ENCODE measurements around the gene DCAF8L2. TPM values are rescaled to one million over a fixed set of nuclear protein-coding genes. Genes with fewer than 3 reads are reported as not detected.
"Not testable (repeated sequence)": the region's sequence is repeated elsewhere in the genome, so short reads cannot be mapped to it uniquely, and the experiment has no call there.

Gene DCAF8L2
- total RNA-seq, 1 experiment from 2014 or later, result not detected

DNA sequence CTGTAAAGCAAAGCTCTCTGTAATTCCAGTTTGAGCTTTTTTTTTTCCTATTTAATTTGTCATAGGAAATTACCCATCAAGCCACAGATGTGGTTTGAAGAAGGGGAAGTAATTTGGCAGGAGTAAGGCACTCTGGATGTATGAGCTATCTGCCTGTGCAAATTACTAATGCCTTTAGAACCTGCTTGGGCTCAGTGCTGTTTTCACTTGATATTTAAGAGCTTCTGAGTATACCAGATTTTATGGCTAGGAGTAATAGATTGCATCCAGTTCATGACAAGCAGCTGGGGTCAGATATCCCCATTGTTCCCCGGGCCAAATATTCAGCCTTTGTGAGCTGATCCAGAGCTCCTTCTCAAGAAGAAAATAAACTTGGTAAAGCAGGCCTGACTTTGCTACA is 89.1 kb downstream of the DCAF8L2 start:
- peak; percentile 31 for DNase-seq (ENCODE audit: low spot score)

DNA sequence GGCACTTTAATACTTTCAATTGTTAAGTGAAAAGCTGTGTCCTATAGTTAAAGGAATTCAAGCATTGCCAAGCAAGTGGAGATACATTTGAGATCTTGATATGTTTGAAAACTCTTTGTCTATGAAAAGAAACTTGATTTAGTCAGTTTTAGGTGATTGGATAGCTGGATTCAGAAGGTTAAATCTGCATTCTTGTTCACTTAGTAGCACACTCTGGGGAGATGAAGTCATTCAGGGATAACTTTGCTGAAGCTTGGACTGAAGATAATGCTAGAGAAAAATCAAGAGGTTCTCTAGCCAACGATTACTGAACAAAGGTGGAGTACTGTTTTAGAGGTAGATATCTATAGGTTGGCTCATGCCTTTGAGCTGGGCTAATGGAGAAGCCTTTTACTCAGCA is 90.6 kb downstream of the DCAF8L2 start:
- peak; percentile 13 for DNase-seq (ENCODE audit: low spot score)

DNA sequence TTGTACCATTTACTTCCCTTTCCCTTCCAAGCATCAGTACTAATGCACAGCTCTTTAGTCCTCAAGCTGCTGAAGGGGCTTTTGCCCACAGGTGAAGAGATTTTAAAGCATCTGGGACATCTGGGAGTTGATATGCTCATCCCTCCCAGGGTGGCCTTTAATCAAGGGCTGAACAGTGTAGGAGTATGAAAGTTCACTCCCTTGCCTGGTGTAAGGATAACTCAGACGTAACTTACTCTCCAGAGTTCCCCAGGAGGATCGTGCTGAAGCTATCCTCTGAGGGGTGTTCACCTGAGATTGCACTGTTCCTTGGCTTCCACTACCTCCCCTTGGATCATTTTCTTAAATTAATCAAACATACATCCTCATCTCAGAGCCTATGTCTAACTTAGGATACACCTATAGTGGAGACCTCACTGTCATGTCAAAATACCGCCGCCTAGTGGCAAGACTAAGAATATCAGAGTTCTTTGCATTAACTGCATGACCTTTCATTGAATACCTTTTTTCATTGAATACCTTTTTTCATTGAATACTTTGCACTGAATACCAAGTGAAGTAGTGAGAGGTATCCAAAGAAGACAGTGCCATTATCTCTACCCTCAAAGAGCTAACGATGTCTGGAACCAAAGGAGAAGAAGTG is 93.5 kb downstream of the DCAF8L2 start:
- peak; percentile 32 for DNase-seq (ENCODE audit: low spot score)

DNA sequence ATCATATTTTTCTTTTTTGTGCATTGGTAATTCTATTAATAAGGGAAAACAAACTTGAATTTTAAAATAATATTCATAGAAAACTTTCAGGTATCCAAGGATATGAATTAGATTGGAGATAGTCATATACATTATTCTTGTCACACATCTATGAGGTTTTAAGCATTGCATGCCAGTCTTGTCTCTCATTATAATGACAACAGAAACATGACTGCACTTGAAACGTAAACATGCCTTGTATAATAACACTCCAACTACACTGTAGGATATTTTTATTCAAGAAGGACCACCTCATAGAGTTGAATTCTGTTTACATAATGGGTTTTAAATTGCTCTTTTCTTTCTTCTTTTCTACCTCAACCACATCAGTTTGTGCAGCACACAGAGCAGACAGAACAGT is 104.5 kb downstream of the DCAF8L2 start:
- DNase-seq (ENCODE audit: low spot score), result no peak

DNA sequence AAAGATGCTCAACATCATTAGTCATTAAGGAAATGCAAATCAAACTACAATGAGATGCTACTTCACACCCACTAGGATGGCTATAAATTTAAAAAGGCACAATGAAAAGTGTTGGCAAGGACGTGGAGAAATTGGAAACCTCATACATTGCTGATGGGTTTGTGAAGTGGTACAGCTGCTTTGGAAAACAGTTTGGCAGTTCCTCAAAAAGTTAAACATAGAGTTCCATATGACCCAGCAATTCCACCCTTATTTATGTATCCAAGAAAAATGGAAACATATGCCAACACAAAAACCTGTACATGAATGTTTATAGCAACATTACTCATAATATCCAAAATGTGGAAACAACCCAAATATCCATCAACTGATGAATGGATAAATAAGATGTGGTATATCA is 116.4 kb downstream of the DCAF8L2 start:
- no peak for DNase-seq (ENCODE audit: low spot score)

DNA sequence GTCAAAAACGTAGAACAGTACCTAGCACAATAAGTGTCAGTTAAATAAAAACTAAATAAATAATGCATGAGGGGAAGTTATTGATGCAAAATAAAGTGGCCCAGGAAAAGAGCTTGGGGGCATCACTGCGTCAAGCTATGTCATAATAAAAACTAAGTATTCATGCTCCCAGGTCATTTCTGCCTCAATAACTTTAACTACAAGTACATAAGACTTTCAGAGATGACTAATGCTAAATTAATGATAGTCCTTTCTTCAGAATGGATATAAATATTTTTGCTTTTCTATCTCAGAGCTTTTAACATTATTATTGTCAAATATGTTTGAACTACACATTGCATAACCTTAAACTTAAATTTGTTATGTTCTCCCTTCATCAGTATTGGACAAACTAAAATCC is 125.5 kb downstream of the DCAF8L2 start:
- no peak for DNase-seq (ENCODE audit: low spot score)

DNA sequence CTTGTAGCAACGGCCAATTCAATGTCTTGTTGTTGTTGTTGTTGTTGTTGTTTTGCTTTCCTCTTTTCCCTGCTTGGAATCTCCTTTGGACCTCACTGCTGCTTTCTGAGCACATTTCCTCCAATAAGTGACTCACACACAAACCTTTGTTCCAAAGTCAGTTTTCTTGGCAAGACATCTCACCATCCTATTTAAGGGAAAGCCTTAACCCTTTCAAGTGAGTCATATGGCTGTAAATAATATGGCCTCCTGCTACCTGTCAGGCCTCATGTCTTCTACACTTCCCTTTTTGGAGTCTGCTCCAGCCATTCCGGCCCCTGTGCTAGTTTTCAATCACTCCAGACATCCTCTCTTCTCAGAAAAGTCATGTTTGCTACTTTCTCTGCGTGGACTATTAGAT is 138.1 kb downstream of the DCAF8L2 start:
- peak; percentile 81 for DNase-seq (ENCODE audit: low spot score)

DNA sequence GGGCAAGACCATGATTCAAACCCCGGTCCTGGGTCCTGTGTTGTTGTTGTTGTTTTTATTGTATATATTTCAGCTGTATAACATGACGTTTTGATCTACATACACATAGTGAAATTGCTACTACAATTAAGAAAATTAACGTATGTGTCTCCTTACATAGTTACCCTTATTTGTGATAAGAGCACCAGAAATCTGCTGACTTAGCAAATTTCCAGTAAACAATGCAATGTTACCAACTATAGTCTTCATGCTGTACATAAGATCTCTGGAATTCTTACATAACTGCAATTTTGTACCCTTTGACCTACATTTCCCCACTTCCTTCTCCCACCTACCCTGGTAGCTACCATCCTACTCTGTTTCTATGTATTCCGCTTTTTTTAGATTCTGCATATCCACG is 141.8 kb downstream of the DCAF8L2 start:
- no peak for DNase-seq (ENCODE audit: low spot score)

DNA sequence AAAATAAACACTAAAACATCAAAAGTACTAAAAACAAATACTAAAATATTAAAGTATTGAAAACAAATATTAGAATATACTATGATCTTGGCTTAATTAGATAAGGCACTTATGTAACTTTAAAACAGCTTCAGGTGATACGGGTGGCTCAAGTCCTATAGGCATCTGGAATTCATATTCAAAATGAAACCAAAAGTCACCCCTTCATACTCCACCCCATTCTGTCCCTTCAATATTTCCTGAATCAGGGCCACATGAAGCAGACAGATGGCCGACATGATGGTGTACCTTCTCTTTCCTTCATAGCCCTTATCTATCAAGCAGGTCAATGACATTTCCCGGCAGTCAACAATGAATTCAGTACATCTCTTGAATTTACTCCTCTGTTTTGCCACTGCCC is 145.8 kb downstream of the DCAF8L2 start:
- DNase-seq (ENCODE audit: low spot score), result no peak

DNA sequence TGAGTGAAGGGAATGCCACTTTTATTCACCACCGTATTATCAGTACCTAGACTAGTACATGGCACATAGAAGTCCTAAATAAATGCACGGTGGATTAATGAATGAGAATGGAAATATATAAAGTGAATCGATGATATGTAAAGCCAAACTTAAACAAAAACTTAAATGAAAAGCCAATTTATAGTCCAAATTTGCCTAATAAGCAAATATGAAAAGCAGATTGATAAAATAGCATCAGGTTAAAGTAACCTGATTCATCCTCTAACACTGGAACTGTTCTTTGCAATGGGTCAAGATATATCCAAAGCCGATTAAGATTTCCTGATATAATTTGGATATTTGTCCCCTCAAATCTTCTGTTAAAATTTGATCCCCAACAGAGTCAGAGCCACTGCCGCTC is 150.8 kb downstream of the DCAF8L2 start:
- DNase-seq (ENCODE audit: low spot score), result no peak

DNA sequence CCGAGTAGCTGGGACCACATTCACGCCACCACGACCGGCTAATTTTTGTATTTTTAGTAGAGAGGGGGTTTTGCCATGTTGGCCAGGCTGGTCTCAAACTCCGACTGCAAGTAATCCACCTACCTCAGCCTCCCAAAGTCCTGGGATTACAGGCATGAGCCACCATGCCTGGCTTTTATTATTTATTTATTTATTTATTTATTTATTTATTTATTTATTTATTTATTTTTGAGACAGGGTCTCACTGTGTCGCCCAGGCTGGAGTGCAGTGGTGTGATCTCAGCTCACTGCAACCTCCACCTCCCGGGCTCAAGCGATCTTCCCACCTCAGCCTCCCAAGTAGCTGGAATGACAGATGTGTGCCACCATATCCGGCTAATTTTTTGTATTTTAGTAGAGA is 153.4 kb downstream of the DCAF8L2 start:
- not testable (repeated sequence) for DNase-seq (ENCODE audit: low spot score)

DNA sequence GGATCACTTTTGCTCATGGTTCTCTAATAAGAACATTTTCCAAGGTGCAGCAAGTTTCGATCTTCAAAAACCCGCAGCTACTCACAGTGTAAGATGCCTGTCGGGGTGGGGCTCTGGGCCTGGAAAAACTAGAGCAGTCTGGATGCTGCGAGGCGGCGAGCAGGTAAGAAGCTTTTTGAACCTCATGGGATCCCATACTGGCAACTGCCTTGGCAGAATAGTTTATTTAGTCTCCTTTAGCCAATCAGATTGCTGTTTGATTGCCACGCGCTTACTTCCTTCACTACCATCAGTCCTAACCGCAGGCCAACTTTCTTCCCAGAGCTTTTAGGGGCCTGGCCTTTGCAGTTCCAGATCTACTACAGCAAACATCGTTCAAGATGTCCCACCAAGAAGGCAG is 156.4 kb downstream of the DCAF8L2 start:
- no peak for DNase-seq (ENCODE audit: low spot score)

DNA sequence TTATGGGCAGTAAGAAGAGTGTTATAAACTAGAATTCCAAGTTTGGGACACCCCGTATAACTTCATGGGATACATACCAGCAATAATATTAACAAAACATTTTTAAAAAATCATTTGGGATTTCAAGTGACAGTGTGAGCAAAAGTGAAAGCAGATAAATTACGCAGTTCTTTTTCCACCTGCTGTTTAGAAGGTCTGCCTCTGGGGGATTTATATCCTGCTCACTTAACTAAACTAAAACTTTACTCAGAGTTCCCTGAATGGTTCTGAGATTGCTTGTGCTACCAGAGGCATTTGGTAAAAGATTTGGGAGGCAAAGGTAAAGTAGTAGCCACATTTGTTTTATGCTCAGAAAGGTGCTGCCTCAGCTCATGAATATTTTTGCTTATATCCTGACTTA is 160.2 kb downstream of the DCAF8L2 start:
- DNase-seq (ENCODE audit: low spot score), result not testable (repeated sequence)

DNA sequence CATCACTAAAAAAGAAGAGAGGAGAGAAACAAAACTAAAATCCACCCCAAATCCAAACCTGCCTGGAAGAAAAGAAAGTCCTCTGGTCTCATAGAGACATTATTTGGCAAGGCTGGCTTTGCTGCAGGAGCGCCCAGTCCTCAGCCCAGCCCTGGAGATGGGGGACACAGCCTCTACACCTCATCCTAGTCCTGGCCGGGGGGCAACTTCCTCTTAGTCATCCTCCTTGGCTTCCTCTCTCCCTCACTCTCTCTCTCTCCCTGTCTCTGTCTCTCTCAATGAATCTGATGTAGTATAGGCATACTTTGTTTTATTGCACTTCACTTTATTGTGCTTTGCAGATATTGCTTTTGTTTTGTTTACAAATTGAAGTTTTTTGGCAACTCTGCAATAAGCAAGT is 161.8 kb downstream of the DCAF8L2 start:
- peak; percentile 71 for DNase-seq (ENCODE audit: low spot score)

DNA sequence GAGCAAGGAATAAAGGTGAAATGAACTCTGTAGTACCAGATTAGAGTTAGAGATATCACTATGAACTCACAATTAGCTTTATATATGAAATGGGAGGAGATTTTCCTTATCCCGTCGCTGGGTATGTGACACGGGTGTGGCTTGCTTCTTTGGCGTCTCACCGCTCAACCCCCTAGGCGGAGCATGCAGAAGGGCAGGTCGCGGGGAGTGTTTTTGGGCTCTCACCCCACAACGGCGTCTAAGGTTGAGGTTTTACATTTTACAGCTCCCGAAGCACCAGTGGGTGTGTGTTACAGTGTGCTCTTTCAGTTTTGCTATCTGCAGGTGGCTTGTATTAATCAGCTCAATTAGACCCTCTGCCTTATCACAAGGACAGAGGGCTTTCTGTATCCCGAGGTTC is 175.6 kb downstream of the DCAF8L2 start:
- DNase-seq (ENCODE audit: low spot score), result no peak

DNA sequence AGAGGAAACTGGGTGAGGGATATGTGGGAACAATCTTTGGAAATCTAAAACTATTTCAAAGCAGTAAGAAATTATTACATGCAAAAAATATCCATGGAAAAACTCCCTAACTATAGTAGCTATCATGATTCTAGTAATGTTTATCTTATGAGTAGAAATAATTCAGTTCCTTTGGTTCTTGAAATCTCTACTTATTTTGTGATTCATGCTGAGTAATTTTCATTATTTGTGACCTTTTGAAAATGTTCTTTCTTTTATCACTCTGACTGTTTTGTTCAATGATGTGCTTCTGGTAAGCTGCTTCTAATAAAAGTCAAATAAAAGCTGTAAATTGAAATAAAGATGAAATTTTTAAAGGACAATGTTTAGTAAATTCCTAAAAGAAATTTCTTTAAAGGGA is 177.2 kb downstream of the DCAF8L2 start:
- DNase-seq (ENCODE audit: low spot score), result peak; percentile 27

DNA sequence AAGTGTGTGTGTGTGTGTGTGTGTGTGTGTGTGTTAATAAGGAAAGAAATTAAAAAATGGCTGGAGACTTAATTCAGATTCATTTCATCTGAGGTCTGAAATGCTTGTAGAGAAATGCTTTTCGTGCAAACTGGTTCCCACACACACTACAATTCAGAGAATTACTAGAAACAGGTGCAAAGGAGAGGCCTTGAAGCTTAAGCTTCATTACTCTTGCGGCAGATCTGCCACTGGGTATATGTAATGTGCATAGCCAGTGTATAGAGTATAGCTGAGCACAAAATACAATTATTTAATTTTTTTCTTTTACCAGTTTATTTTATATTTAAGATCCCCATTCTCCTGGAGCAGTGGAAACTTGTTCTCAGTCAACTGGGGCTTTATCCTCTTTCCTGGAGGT is 185.8 kb downstream of the DCAF8L2 start:
- DNase-seq (ENCODE audit: low spot score), result no peak

DNA sequence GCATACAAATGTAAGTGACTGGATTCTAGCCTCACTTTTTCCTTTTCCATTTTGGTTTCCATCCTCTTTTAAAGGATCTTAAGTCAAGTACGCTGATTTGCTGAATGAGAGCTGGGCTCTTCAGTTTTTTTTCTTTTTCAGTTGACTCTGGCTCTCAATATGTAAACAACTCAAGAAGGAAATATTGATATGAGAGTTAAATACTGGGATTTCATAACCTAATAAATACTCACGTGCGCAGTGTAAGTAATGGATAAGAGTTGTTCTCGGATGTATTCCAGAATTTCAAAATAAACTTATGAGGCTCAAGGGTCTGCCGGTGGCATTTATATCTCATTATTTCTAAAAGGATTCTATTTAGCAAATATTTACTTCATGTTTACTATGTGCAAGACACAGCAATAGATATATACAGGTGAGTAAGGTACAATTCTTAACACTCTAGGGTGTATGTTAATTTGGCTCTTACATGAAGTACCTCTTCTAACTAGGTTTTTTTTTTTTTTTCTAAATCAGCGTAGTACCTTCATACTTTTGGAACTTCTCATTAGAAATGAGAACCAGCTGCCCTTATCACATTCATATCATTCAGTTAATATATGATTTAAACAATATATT is 206.6 kb downstream of the DCAF8L2 start:
- DNase-seq (ENCODE audit: low spot score), result no peak

DNA sequence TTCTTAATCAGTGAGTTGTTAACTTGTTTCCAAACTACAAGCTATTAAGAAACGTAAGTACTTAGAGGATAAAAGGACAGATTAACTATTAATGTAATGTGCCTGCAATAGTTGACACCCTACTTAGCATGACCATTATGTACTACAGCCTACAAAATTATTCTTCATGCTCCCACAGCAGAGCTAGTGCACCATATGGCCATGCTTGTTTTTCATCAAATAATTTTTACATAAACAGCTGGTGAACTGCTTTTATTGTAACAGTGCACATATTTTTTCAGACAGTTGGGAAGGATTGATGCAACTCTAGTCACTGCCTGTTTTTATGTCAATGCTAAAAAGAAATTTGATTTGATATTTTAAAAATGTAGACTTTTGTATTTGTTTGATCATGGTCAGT is 207.4 kb downstream of the DCAF8L2 start:
- DNase-seq (ENCODE audit: low spot score), result no peak

Other genes with a start within 250 kb of the DCAF8L2 start
- not detected in 2 replicates for gene PPP4R3C, start 127.0 kb upstream of the DCAF8L2 start, total RNA-seq (2014; rRNA removed; shearing (Covaris generic))
- not detected in 2 replicates for gene MAGEB10, start 217.6 kb downstream of the DCAF8L2 start, total RNA-seq (2014; rRNA removed; shearing (Covaris generic))